ENCODE data around the gene CNNM2.

- TF ChIP-seq POLR2AphosphoS5 (IDR thresholded peaks at IDR 0.05; ENCODE audit: low read depth, low read length) (no peak), FOXP2 (optimal IDR thresholded peaks at IDR 0.05; ENCODE audit: borderline replicate concordance, extremely low read depth, extremely low read length, insufficient read depth) (no peak), SIN3A (IDR thresholded peaks at IDR 0.05; ENCODE audit: borderline replicate concordance, insufficient read depth, low read length) (no peak)
- TF ChIP-seq, protein P1, sequence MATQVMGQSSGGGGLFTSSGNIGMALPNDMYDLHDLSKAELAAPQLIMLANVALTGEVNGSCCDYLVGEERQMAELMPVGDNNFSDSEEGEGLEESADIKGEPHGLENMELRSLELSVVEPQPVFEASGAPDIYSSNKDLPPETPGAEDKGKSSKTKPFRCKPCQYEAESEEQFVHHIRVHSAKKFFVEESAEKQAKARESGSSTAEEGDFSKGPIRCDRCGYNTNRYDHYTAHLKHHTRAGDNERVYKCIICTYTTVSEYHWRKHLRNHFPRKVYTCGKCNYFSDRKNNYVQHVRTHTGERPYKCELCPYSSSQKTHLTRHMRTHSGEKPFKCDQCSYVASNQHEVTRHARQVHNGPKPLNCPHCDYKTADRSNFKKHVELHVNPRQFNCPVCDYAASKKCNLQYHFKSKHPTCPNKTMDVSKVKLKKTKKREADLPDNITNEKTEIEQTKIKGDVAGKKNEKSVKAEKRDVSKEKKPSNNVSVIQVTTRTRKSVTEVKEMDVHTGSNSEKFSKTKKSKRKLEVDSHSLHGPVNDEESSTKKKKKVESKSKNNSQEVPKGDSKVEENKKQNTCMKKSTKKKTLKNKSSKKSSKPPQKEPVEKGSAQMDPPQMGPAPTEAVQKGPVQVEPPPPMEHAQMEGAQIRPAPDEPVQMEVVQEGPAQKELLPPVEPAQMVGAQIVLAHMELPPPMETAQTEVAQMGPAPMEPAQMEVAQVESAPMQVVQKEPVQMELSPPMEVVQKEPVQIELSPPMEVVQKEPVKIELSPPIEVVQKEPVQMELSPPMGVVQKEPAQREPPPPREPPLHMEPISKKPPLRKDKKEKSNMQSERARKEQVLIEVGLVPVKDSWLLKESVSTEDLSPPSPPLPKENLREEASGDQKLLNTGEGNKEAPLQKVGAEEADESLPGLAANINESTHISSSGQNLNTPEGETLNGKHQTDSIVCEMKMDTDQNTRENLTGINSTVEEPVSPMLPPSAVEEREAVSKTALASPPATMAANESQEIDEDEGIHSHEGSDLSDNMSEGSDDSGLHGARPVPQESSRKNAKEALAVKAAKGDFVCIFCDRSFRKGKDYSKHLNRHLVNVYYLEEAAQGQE (IDR thresholded peaks at IDR 0.05; ENCODE audit: insufficient read depth in 1 of 2, low read depth in 2 of 2, low read length in 2 of 2) = no peak
Observed at GRCh38 chr10:103110407-103110806, 192.3 kb downstream of the CNNM2 start.

Data from PFSK-1 (cell line).